Fibroblast of lung (primary cell): ENCODE measurements around the gene SLC35F3. TPM values are rescaled to one million over a fixed set of nuclear protein-coding genes. Genes with fewer than 3 reads are reported as not detected.

Experiments
- DNase-seq, 2 donors: peaks; one replicate each; pipeline versions ENCODE4 v3.0.0 to v3.0.0-alpha.2; 2010; ENCODE audit warnings: low read depth in 2 of 2
- H2AFZ ChIP-seq: 2 replicates; pipeline ENCODE4 v1.5.1; 2012; ENCODE audit warnings: low read length, control low read depth, inconsistent platforms
- H3K27ac ChIP-seq: 2 replicates; pipeline ENCODE4 v1.5.1; 2011; ENCODE audit warnings: low read length, control low read depth; ENCODE audit not compliant: insufficient read depth
- H3K27me3 ChIP-seq: 2 replicates; pipeline ENCODE4 v1.5.1; 2011; ENCODE audit warnings: mild to moderate bottlenecking, low read length; ENCODE audit not compliant: control insufficient read depth, insufficient read depth
- H3K36me3 ChIP-seq: 2 replicates; pipeline ENCODE4 v1.5.1; 2011; ENCODE audit warnings: low read length; ENCODE audit not compliant: control insufficient read depth, insufficient read depth
- H3K4me1 ChIP-seq: 2 replicates; pipeline ENCODE4 v1.5.1; 2011; ENCODE audit warnings: low read length; ENCODE audit not compliant: control insufficient read depth, insufficient read depth; ENCODE audit errors: extremely low read depth
- H3K4me2 ChIP-seq: 2 replicates; pipeline ENCODE4 v1.5.1; 2011; ENCODE audit warnings: low read length, control low read depth; ENCODE audit not compliant: insufficient read depth; ENCODE audit errors: extremely low read depth
- H3K4me3 ChIP-seq, 4 experiments: fragments of 200-600 bp in 1 of 4; sonication (generic) in 1 of 4; replicated peaks in 1 of 4; 2 replicates each; pipeline ENCODE4 v1.5.1; 2011 to 2016; ENCODE audit warnings: low read length in 4 of 4, low read depth in 3 of 4, mild to moderate bottlenecking in 3 of 4, control low read depth in 2 of 4, inconsistent platforms in 1 of 4, mixed read lengths in 1 of 4; ENCODE audit not compliant: insufficient read depth in 1 of 4; ENCODE audit errors: control extremely low read depth in 1 of 4
- H3K79me2 ChIP-seq: 2 replicates; pipeline ENCODE4 v1.5.1; 2012; ENCODE audit warnings: mild to moderate bottlenecking, low read length, inconsistent platforms; ENCODE audit not compliant: control insufficient read depth, insufficient read depth
- H3K9ac ChIP-seq: 2 replicates; pipeline ENCODE4 v1.5.1; 2011; ENCODE audit warnings: mild to moderate bottlenecking, low read length, control low read depth; ENCODE audit not compliant: insufficient read depth
- H3K9me3 ChIP-seq: 2 replicates; pipeline ENCODE4 v1.5.1; 2012; ENCODE audit warnings: low read depth, low read length; ENCODE audit not compliant: control insufficient read depth, insufficient read depth
- H4K20me1 ChIP-seq: 2 replicates; pipeline ENCODE4 v1.5.1; 2011; ENCODE audit warnings: low read length; ENCODE audit not compliant: control insufficient read depth, insufficient read depth; ENCODE audit errors: extremely low read depth
- CTCF ChIP-seq, 2 donors: IDR thresholded peaks in 1 of 2; conservative IDR thresholded peaks in 1 of 2; 1 replicate in 1 of 2; 2 replicates in 1 of 2; pipeline ENCODE4 v1.5.1; 2011 to 2012; ENCODE audit warnings: low read length in 2 of 2, control low read depth in 1 of 2, inconsistent platforms in 1 of 2, low read depth in 1 of 2, mild to moderate bottlenecking in 1 of 2
- EZH2 ChIP-seq: IDR thresholded peaks from 2 replicates; pipeline ENCODE4 v1.5.1; 2012; ENCODE audit warnings: low read length, control low read depth, mild to moderate bottlenecking; ENCODE audit errors: missing control alignments
- polyA plus RNA-seq, 2 donors: library from polyadenylated mRNA; depleted of rRNA in 1 of 2; stranded (reverse) in 1 of 2; unstranded in 1 of 2; fragments of >200 nt; gene quantifications; 2 replicates each; pipeline ENCODE4 v1.2.1, GENCODE V29; 2011 to 2012; ENCODE audit warnings: missing spikeins in 1 of 2
- total RNA-seq: library from RNA; depleted of rRNA; stranded (reverse); fragments of >200 nt; gene quantifications from 2 replicates; pipeline ENCODE4 v1.2.1, GENCODE V29; 2014

SLC35F3 gene
- total and polyA plus RNA-seq, 2 donors (not counting 1 experiment from before 2014, with no cell fraction given): not detected

GRCh38 chr1:233865902-233866301 is 38.6 kb upstream of the SLC35F3 start:
- Histone ChIP-seq H3K4me2 (no peak overlapping the region), H4K20me1 (no peaks in the 10 kb centered on the region), H3K36me3 (no peaks in the 10 kb centered on the region), H3K79me2 (no peaks in the 10 kb centered on the region), H3K4me1 (no peaks in the 10 kb centered on the region), H3K4me3 (no peak overlapping the region), H3K27ac (no peak overlapping the region), H3K9me3 (no peaks in the 10 kb centered on the region), H3K9ac (no peak overlapping the region), H3K27me3 (no peaks in the 10 kb centered on the region), H2AFZ (no peak overlapping the region)
- peak in 1 of 2 donors; percentile 57 for DNase-seq
- TF ChIP-seq EZH2: no peak
- no peak for TF ChIP-seq CTCF (conservative IDR thresholded peaks at IDR 0.05 in 1 of 2, IDR thresholded peaks at IDR 0.05 in 1 of 2; ENCODE audit: low read depth in 1 of 2, low read length in 2 of 2)

- H3K27me3 ChIP-seq: no peaks in the 10 kb centered on the region
- no peak overlapping the region for H3K4me2 ChIP-seq
- no peaks in the 10 kb centered on the region for H3K79me2 ChIP-seq
- TF ChIP-seq CTCF (conservative IDR thresholded peaks at IDR 0.05 in 1 of 2, IDR thresholded peaks at IDR 0.05 in 1 of 2; ENCODE audit: low read depth in 1 of 2, low read length in 2 of 2): no peak
- TF ChIP-seq EZH2: no peak
- DNase-seq: no peak
- no peaks in the 10 kb centered on the region for H4K20me1 ChIP-seq
- no peaks in the 10 kb centered on the region for H3K4me1 ChIP-seq
- H3K4me3 ChIP-seq: no peak overlapping the region
- H3K27ac ChIP-seq: no peak overlapping the region
- no peak overlapping the region for H3K9ac ChIP-seq
- no peaks in the 10 kb centered on the region for H3K36me3 ChIP-seq
- H2AFZ ChIP-seq: no peak overlapping the region
- H3K9me3 ChIP-seq: no peaks in the 10 kb centered on the region
Observed at GRCh38 chr1:233867028-233867427, 37.4 kb upstream of the SLC35F3 start.

GRCh38 chr1:233868461-233868860 is 36.0 kb upstream of the SLC35F3 start:
- no peak overlapping the region for H3K9ac ChIP-seq
- no peak overlapping the region for H2AFZ ChIP-seq
- DNase-seq: peak in 1 of 2 donors; percentile 85
- H3K4me2 ChIP-seq: no peak overlapping the region
- H3K27me3 ChIP-seq: no peaks in the 10 kb centered on the region
- TF ChIP-seq EZH2 (no peak), CTCF (conservative IDR thresholded peaks at IDR 0.05 in 1 of 2, IDR thresholded peaks at IDR 0.05 in 1 of 2; ENCODE audit: low read depth in 1 of 2, low read length in 2 of 2) (no peak)
- H3K27ac ChIP-seq: no peak overlapping the region
- H3K4me3 ChIP-seq: no peak overlapping the region
- no peaks in the 10 kb centered on the region for H3K36me3 ChIP-seq
- H3K9me3 ChIP-seq: no peaks in the 10 kb centered on the region
- H3K4me1 ChIP-seq: no peaks in the 10 kb centered on the region
- no peaks in the 10 kb centered on the region for H4K20me1 ChIP-seq
- H3K79me2 ChIP-seq: no peaks in the 10 kb centered on the region
